ENCODE measurements around the gene C4A. TPM values are rescaled to one million over a fixed set of nuclear protein-coding genes. Genes with fewer than 3 reads are reported as not detected.
"Not testable (repeated sequence)": the region's sequence is repeated elsewhere in the genome, so short reads cannot be mapped to it uniquely, and the experiment has no call there.

C4A gene
- total RNA-seq, 4 donors from 2014 or later: 31.6 to 187 (median 98.2) TPM

- H3K36me3 ChIP-seq; H3K4me1 ChIP-seq; H3K27me3 ChIP-seq; H3K4me3 ChIP-seq; DNase-seq (ENCODE audit: extremely low spot score); intact Hi-C loops (cut with DNase I); H3K9me3 ChIP-seq; H3K27ac ChIP-seq (replicated peaks in 1 of 4): not testable (repeated sequence)
- 83% methylated on average over 9 of the region's 13 CpGs for WGBS
Measured at GRCh38 chr6:32004864-32005537, 23.1 kb downstream of the C4A start.

DNA sequence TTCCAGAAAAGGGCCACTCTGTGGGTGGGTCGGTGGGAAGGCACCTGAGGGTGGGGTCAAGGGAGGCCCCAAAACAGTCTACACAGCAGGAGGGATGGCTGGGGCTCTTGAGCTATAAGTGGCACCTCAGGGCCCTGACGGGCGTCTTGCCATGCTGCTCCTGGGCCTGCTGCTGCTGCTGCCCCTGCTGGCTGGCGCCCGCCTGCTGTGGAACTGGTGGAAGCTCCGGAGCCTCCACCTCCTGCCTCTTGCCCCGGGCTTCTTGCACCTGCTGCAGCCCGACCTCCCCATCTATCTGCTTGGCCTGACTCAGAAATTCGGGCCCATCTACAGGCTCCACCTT, 23.7 kb downstream of the C4A start:
- intact Hi-C loops (cut with DNase I); H3K36me3 ChIP-seq; H3K9me3 ChIP-seq; H3K4me1 ChIP-seq; H3K27me3 ChIP-seq; H3K27ac ChIP-seq (replicated peaks in 1 of 4); DNase-seq (ENCODE audit: extremely low spot score); H3K4me3 ChIP-seq: not testable (repeated sequence)
- 91% methylated on average over 5 of the region's 9 CpGs for WGBS

DNA sequence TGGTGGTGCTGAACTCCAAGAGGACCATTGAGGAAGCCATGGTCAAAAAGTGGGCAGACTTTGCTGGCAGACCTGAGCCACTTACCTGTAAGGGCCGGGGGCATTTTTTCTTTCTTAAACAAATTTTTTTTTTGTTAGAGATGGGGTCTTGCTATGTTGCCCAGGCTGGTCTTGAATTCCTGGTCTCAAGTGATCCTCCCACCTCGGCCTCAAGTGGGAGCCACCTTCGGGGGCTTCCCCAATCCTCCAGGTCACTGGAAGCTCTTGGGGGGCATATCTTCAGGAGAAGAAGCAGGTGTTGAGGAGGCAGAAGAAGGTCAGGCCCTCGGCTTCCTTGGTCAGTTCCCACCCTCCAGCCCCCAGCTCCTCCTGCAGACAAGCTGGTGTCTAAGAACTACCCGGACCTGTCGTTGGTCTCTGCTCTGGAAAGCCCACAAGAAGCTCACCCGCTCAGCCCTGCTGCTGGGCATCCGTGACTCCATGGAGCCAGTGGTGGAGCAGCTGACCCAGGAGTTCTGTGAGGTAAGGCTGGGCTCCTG, 24.2 kb downstream of the C4A start:
- DNase-seq (ENCODE audit: extremely low spot score); intact Hi-C loops (cut with DNase I); H3K4me3 ChIP-seq; H3K36me3 ChIP-seq; H3K27ac ChIP-seq (replicated peaks in 1 of 4); H3K27me3 ChIP-seq; H3K9me3 ChIP-seq; H3K4me1 ChIP-seq: not testable (repeated sequence)
- WGBS: 84% methylated on average over 8 of the region's 8 CpGs

DNA sequence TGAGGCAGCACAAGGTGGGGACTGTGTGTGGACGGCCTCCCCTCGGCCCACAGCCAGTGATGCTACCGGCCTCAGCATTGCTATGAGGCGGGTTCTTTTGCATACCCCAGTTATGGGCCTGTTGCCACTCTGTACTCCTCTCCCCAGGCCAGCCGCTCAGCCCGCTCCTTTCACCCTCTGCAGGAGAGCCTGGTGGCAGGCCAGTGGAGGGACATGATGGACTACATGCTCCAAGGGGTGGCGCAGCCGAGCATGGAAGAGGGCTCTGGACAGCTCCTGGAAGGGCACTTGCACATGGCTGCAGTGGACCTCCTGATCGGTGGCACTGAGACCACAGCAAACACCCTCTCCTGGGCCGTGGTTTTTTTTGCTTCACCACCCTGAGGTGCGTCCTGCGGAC, 25.2 kb downstream of the C4A start:
- H3K36me3 ChIP-seq; H3K4me1 ChIP-seq; H3K27me3 ChIP-seq; H3K9me3 ChIP-seq; DNase-seq (ENCODE audit: extremely low spot score); H3K4me3 ChIP-seq; intact Hi-C loops (cut with DNase I); H3K27ac ChIP-seq (replicated peaks in 1 of 4): not testable (repeated sequence)
- WGBS: 87% methylated on average over 10 of the region's 12 CpGs

- DNase-seq (ENCODE audit: extremely low spot score); H3K4me3 ChIP-seq; H3K27me3 ChIP-seq; H3K36me3 ChIP-seq; H3K27ac ChIP-seq (replicated peaks in 1 of 4); intact Hi-C loops (cut with DNase I); H3K4me1 ChIP-seq; H3K9me3 ChIP-seq: not testable (repeated sequence)
- no CpG with 5 or more reads among the region's 24 CpGs for WGBS
Measured at GRCh38 chr6:32008037-32008436, 26.2 kb downstream of the C4A start.

GRCh38 chr6:32008616-32009015, 26.8 kb downstream of the C4A start:
- not testable (repeated sequence) for DNase-seq (ENCODE audit: extremely low spot score)

DNA sequence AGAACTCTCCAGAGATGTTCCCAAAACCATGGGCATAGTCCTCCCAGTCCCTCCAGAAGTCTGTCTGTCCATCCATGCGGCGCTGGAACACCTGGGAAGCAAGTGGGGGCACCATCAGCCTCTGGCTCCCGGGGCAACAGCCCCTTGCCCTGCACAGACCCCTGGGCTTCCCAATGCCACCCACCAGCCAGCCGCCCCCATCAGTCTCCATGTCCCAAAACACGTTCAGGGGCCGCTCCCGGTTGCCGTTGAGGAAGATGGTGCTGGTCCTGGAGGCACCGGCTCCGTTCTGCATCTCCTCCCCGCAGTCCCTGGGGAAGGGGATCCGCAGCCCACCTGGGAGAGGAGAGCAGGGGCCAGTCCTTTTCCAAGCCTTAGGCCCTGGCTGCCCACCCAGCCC, 27.7 kb downstream of the C4A start:
- no CpG with 5 or more reads among the region's 12 CpGs for WGBS

More at GRCh38 chr6:32008616-32009015, 26.8 kb downstream of the C4A start:
- H3K9me3 ChIP-seq; H3K4me1 ChIP-seq; H3K27me3 ChIP-seq; intact Hi-C loops (cut with DNase I); H3K4me3 ChIP-seq; H3K27ac ChIP-seq (replicated peaks in 1 of 4); H3K36me3 ChIP-seq: not testable (repeated sequence)
- 76% methylated on average over 7 of the region's 12 CpGs for WGBS

DNA sequence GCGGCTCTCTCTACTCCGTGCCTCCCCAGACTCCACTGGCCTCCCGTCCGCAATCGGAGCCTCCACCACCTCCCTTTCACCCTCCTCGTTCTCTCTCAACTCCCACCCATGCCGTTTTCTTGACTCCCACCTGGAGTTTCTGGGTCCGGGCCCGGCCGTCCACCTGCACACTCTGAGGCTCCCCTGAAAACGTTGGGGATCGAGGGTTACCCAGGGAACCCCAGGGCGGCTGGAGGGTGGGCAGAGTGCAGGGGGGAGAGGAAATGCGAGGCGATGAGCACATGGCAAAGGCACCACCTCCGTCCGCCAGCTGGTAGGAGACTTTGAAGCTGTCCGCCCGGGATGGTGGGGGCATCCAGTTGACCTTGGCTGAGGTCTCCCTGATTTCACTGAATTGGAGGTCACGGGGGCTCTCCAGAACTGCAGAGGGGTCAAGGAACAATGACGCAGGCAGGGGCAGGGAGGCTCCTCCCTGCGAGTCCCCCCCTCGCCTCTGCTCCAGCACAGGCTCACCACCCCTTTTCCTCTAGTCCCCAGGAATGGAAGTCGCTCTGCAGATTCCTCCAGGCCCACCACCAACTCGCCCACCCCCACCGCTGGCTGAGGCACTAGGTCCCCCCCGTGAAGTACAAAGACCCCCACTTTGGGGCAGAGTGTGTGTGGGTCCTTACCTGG, 29.1 kb downstream of the C4A start:
- H3K36me3 ChIP-seq; H3K27ac ChIP-seq (replicated peaks in 1 of 4); H3K9me3 ChIP-seq; H3K4me3 ChIP-seq; intact Hi-C loops (cut with DNase I); H3K27me3 ChIP-seq; H3K4me1 ChIP-seq; DNase-seq (ENCODE audit: extremely low spot score): not testable (repeated sequence)
- WGBS: 88% methylated on average over 19 of the region's 27 CpGs

More for the DNA sequence above, 27.7 kb downstream of the C4A start:
- H3K27me3 ChIP-seq; DNase-seq (ENCODE audit: extremely low spot score); H3K4me3 ChIP-seq; H3K4me1 ChIP-seq; H3K9me3 ChIP-seq; H3K27ac ChIP-seq (replicated peaks in 1 of 4); intact Hi-C loops (cut with DNase I); H3K36me3 ChIP-seq: not testable (repeated sequence)

GRCh38 chr6:32012941-32013617, 31.2 kb downstream of the C4A start:
- H3K27me3 ChIP-seq; intact Hi-C loops (cut with DNase I); H3K4me3 ChIP-seq; H3K36me3 ChIP-seq; H3K4me1 ChIP-seq; DNase-seq (ENCODE audit: extremely low spot score); H3K27ac ChIP-seq (replicated peaks in 1 of 4); H3K9me3 ChIP-seq: not testable (repeated sequence)
- WGBS: 82% methylated on average over 15 of the region's 17 CpGs

DNA sequence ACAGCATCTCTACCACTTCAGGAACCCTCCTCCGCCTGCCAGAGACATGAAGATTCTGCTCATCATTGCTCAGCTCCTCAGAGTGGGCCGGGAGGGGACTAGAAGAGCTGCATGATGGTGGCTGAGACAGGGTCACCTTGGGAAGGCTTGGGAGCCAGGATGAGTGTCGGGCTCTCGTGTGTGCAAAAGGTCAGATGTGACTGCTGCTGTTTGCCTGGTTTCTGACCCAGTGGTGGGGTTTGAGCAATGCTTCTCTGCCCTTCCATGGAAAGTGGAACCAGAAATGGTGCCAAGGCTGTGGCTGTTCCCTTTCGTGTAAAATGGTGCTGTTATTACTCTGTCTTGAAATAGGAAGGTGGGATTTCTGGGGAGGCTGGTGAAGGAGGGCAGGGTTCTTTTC, 31.9 kb downstream of the C4A start:
- intact Hi-C loops (cut with DNase I): not testable (repeated sequence)
- WGBS: no CpG with 5 or more reads among the region's 5 CpGs

DNA sequence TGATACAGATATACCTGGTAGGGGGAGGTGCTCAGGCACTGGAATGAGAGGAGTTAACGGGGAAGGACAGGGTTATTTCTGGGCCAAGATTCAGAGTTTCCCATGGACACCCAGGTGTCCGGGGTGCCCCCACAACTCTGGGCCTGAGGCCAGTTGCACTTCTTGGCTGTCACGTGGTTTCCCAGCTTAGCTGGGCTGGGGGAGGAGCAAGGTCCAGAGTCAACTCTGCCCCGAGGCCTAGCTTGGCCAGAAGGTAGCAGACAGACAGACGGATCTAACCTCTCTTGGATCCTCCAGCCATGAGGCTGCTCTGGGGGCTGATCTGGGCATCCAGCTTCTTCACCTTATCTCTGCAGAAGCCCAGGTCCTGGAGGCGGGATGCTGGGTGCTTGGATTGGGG, 32.7 kb downstream of the C4A start, which contains the start of gene C4B:
C4B (plus strand) TSS at position 249 of the 400 bp plus-strand sequence; CDS start at position 300, 51 bp downstream.
- no CpG with 5 or more reads among the region's 6 CpGs for WGBS
- intact Hi-C loops (cut with DNase I); H3K4me1 ChIP-seq; H3K36me3 ChIP-seq; H3K27me3 ChIP-seq; H3K4me3 ChIP-seq; H3K9me3 ChIP-seq; H3K27ac ChIP-seq (replicated peaks in 1 of 4); DNase-seq (ENCODE audit: extremely low spot score): not testable (repeated sequence)

More for the DNA sequence above, 31.9 kb downstream of the C4A start:
- H3K27me3 ChIP-seq; H3K4me1 ChIP-seq; H3K36me3 ChIP-seq; H3K4me3 ChIP-seq; DNase-seq (ENCODE audit: extremely low spot score); H3K9me3 ChIP-seq; H3K27ac ChIP-seq (replicated peaks in 1 of 4): not testable (repeated sequence)

- H3K27me3 ChIP-seq; intact Hi-C loops (cut with DNase I); H3K36me3 ChIP-seq; DNase-seq (ENCODE audit: extremely low spot score); H3K27ac ChIP-seq (replicated peaks in 1 of 4); H3K4me3 ChIP-seq; H3K4me1 ChIP-seq; H3K9me3 ChIP-seq: not testable (repeated sequence)
- WGBS: no CpG with 5 or more reads among the region's 10 CpGs
Measured at GRCh38 chr6:32022100-32022499, 40.2 kb downstream of the C4A start.

All from esophagus muscularis mucosa (tissue), 4 donors.